22Rv1 (cell line): ENCODE measurements around the gene CCNL2.

ENCODE experiments used
- ZFX ChIP-seq: fragments of 450-650 bp; IDR thresholded peaks from 2 replicates; pipeline ENCODE4 v1.6.1; 2017; ENCODE audit warnings: antibody characterized with exemption, borderline replicate concordance
- TF ChIP-seq, protein P1 (sequence below): fragments of 450-650 bp; IDR thresholded peaks from 2 replicates; pipeline ENCODE4 v1.5.1; 2017; ENCODE audit warnings: mild to moderate bottlenecking

- TF ChIP-seq, protein P1, sequence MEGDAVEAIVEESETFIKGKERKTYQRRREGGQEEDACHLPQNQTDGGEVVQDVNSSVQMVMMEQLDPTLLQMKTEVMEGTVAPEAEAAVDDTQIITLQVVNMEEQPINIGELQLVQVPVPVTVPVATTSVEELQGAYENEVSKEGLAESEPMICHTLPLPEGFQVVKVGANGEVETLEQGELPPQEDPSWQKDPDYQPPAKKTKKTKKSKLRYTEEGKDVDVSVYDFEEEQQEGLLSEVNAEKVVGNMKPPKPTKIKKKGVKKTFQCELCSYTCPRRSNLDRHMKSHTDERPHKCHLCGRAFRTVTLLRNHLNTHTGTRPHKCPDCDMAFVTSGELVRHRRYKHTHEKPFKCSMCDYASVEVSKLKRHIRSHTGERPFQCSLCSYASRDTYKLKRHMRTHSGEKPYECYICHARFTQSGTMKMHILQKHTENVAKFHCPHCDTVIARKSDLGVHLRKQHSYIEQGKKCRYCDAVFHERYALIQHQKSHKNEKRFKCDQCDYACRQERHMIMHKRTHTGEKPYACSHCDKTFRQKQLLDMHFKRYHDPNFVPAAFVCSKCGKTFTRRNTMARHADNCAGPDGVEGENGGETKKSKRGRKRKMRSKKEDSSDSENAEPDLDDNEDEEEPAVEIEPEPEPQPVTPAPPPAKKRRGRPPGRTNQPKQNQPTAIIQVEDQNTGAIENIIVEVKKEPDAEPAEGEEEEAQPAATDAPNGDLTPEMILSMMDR = no peak
- TF ChIP-seq ZFX = no peak
Observed at GRCh38 chr1:1366699-1367066, 32.5 kb downstream of the CCNL2 start.
